HG02870 (cell line): ENCODE results near the gene BTNL8.

Experiments used
- ATAC-seq: cut with Tn5 transposase; IDR thresholded peaks from one replicate; pipeline ENCODE4 v1.9.1; 2021; ENCODE audit warnings: mild to moderate bottlenecking, moderate library complexity; ENCODE audit not compliant: unreplicated experiment

The BTNL8 gene, protein sequence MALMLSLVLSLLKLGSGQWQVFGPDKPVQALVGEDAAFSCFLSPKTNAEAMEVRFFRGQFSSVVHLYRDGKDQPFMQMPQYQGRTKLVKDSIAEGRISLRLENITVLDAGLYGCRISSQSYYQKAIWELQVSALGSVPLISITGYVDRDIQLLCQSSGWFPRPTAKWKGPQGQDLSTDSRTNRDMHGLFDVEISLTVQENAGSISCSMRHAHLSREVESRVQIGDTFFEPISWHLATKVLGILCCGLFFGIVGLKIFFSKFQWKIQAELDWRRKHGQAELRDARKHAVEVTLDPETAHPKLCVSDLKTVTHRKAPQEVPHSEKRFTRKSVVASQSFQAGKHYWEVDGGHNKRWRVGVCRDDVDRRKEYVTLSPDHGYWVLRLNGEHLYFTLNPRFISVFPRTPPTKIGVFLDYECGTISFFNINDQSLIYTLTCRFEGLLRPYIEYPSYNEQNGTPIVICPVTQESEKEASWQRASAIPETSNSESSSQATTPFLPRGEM

DNA sequence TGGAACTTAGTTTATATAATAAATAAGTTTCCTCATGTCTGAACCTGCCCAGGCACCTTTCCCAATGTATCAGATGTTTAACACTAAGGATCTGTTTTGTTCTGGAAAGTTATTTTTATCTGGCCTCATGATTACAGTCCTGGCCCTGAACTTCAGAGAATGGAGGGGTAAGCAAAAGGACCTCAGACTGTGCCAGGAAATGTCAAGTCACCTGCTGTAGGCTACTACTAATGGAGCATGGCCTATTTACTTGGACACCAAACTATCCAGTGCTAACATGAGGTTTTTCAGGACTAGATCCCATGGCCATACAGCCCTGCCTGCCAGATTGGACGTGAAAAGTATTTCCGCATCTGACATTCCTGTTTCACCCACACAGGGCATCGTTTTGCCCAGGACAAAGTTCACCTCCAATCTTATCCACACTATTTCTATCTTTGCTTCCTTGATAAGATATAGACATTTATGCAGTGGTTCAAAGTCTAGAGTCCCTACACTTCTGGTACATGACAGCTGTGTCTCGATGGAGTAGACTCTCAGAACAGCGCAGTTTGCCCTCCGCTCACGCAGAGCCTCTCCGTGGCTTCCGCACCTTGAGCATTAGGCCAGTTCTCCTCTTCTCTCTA, at the start of gene BTNL8:
BTNL8 (plus strand) TSS at position 539 of the 626 bp plus-strand sequence. CDS start 152 bp downstream, outside the sequence.
- no peak for ATAC-seq

DNA sequence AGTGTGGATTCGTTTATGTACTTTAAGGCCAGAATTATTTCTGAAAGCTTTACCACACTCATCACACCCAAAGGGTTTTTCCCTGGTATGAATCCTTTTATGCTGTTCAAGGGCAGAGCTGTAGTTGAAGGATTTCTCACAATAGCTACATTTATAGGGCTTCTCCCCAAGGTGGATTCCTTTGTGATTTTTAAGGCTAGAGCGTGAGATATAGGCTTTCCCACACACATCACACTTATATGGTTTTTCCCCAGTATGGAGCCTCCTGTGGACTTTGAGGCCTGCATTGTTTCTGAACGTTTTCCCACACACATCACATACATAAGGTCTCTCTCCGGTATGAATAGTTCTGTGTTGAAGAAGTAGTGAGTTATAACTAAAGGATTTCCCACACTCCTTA, 49.1 kb upstream of the BTNL8 start:
- ATAC-seq, result no peak

DNA sequence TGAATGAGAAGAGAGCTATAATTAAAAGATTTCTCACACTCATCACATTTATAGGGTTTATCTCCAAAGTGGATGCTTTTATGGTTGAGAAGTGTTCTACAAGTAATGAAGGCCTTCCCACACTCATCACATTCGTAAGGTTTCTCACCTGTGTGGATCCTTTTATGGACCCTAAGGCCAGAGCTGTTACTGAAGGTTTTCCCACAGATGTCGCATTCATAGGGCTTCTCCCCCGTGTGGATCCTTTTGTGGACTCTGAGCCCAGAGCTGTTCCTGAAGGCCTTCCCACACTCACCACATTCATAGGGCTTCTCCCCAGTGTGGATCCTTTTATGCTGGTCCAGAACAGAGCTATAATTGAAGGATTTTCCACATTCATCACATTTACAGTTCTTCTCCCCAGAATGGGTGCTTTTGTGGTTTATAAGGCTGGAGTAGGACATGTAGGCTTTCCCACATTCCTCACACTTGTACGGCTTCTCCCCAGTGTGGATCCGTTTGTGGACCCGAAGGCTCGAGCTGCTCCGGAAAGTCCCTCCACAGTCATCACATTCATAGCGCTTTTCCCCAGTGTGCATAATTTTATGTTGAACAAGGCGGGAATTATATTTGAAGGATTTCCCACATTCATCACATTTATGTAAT, 48.4 kb upstream of the BTNL8 start:
- ATAC-seq, result no peak

DNA sequence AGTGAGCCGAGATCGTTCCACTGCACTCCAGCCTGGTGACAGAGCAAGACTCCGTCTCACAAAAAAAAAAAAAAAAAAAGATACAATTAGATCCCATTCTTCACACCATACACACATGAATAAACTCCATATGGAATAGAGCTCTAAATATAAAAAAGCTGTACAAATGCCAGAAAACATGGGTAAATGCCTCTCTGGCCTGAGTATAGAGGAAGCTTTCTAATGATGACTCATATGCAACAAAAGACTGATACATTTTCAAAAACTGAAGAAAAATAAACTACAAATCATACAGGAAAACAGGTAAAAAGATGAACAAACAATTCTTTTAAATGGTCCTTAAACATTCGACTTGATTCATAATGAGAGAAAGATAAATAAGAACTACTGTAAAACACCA, 46.5 kb upstream of the BTNL8 start:
- no peak for ATAC-seq

DNA sequence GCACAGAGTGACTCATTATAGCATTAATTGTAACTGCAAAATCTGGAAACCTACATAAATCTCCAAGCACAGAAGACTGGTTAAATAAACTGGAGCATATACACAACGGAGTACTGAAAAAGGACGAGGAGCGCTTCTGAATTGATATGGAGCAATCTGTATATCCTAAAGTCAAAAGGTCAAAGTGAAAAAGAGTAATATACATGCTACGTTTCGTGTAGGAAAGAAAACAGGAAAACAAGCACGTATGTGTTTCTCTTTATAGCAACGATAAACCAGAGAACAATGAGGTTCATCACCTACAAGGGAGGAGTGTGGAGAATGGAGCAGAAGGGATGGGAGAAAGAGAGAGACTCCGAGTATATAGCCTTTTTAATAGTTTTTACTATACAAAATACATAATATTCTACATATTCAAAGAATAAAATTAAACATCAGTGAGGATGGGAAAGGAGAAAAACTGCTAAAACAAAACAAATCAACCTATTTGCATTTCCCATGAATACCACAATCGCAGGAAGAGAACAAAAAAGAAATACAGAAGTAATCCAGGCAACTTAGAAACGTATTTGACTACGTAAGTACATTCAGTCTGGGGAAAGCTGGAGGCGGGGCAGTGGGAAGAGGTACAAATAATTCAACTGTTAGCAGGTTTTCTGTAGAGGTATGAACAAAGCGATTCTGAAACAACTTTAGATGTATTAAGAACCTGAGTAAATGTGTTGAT, 45.7 kb upstream of the BTNL8 start:
- no peak for ATAC-seq

DNA sequence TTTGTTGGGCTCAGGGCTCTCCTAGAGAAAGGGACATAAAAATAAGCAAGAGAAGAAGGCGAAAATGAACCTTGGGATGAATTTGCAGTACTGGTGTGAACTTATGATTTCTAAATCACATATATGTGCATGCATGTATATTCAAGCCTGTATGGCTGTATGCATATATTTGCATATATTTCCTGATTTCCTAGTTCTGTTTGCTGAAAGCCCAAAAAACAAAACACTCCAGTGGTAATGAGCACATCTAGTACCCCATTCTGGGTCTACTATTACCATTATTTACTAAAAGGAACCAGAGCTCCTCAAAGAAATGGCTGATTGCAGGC, 45.1 kb upstream of the BTNL8 start:
- no peak for ATAC-seq

DNA sequence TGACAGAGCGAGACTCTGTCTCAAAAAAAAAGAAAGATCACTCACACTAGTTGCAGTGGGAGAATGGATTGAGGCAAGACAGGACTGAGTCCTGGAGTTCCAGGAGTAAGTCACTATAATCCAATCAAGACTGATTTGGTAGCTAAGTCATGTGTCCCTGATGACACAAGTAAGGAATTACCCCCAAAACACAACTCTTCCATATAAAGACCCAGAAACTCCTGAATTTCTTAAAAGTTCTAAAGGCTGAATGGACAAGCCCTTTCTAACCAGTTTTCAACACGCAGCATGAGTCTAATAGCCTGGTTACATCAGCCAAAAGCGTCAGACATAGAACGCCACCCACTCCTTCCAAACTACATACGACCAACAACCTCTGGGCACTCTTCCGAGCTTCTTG, 40.4 kb upstream of the BTNL8 start:
- no peak for ATAC-seq

DNA sequence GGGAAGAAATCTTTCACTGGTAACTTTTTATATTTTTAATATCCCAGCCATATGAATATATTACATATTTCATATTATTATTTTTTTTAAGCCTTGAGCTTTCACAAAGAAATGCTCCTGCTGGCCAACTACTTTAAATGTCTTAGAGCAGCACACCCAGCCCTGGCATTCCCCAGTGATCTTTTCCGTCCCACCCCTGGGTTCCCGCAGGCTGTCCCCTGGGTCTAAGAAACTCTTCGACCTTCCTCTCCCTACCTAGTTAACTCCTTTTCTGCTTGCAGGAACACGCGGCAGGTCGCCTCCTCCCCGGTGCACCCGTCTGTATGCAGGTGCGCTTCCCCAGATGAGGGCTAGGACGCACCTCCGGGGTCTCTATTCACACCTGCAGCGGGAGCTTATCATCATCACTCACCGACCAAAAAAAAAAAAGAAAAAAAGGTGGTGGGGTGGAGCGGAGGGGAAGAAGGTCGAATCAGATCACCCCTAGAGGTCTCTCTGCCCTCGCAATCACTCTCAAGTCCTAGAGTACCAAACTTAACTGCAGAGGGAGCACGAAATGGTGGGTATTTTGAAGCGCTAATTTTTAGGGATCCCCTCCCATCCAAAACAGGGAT, 38.6 kb upstream of the BTNL8 start:
- peak; percentile 46 for ATAC-seq

DNA sequence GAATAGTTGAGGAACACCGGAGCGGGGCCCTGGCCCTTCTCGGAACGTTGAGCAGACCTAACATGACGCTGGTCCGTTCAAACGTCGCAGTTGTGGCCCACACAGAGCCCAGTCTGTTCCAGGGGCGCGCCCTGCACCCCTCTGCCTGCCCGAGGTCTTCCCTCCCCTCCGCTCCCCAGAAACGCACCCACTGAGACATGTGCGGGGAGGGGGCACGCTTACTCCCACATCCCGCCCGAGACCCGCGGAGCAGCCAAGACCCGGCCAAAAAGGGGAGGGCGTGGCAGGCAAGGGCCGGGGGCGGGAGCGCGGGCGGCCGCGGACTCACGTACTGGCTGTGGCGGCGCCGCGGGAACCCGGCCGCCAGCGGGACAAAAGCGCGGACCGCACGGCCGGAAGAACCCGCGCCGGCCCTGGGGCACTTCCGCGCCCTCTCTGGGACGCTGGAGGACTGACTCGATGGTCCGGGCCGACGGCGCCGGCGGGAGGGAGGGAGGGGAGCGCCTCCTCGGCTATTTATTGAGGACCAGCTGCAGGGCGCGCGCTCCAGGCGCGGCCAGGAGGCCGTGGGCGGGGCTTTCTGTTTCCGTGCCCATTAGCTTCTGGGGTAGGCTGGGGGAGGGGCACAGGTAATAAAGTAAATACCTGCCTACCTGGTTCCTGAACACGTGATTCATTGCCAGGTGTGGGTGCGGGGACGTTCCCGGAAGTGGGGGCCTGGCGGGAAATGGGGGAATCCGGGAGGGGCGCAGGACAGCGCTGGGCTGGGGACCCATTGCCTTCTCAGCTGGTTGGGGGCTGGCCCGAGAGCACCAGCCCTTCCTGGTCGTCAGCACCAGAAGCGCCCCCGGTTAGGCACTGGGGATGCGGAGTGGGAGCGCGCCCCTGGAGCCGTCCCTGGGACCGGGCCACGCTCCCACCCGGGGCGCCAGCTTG, 37.8 kb upstream of the BTNL8 start, which contains the start of gene ZFP62:
ZFP62 (minus strand) TSS at position 390 of the 936 bp plus-strand sequence; CDS start at position 333, 57 bp downstream.
- ATAC-seq, result peak; percentile 78

DNA sequence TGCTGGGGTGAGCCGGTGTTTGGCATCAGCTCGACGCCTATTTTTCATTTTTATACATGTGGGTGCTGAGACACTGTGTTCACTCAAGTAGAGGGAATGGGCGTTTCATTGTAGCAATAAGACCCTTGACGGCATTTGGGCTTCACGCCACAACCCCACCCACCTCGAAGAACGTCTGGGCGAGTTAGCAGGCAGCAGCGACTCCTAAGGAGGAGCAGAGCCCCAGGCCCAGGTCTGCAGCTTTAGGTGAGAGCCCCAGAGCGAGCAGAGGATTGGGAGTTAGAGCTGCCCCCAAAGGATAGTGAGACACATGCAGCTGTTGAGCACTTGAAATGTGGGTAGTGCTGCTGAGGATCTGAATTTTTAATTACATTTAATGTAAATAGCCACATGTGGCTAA, 36.3 kb upstream of the BTNL8 start:
- no peak for ATAC-seq

DNA sequence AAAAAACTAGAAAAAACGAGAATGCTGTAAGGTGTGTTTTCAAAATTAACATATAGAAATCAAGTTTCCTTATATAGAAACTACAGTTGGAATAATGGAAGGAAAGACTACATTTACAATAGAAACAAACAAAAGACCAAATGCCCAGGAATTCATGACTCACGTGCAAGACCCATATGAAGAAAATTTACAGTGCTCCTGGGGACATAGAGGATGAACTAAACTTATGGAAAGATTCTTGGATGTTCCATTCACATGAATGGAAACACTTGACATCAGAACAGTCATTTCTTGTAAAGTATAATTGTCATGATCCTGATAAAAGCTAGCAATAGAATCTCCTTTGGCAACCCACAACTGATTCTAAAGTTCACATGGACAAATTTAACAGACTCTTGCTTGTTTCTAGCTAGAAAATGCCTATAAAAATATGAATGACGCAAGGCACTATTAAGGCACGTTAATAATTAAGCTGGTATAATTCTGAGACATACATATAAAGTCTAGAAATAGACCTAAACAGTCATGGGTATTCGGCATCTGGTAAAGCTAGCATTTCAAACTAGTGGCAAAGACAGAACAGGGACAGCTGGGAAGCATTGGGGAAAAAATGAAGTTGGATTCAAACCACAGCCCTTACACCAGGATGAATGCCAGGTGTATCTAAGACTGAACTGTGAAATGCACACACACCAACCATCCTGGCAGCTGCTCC, 32.8 kb upstream of the BTNL8 start:
- ATAC-seq, result no peak

DNA sequence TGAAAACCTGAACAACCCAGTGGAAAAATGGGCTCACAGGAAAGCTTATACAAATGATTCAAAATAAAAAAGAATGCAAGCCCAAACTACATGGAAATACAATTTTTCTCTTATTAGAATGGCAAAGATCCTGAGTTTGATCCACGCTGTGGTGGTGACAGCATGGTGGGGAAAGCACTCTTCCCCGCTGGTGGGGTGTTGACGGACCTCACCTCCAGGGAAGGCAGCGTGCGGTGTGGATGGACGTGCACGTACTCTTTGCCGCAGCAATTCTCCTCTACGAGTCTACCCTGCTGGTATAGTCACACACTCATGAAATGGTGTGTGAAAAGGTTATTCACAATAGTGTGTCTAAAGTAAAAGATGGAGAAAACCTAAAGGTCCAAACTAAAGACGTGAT, 32.0 kb upstream of the BTNL8 start:
- no peak for ATAC-seq

DNA sequence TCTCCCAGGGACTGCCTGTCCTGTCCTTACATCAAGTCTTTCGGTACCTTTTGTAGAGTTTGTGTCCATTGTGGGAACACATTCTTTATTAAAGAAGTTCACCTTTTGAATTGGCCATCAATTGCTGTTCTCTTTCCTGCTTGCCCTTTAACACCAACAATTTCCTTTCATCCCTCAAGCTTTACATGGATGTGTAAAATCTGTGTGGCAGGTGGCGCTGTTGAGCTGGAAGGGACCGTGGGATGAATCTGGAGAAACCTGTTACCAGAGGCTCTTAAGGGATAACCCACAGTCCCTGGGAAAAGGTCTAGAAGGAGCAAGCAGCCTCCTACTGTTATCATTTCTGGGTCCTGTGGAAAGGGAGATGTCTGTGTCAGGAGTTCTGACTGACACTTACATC, 30.0 kb upstream of the BTNL8 start:
- no peak for ATAC-seq

DNA sequence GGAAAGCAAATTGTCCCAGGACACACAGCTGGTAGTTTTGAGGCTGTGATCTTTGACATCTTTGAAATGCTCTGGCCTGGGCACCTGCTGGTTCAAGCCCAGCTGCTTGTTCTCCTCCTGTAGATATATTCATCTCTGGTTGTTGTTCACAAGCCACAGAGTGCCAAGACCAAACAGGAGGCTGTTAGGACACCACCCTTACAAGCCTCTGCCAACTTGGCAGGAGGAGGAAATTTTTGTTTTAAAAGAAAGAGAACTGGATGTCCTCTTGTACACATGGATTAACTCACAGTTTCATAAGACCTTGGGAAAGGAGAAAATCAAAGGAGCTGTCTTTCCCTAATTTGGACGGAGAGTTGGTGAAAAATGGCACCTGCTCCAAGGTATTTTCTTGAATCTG, 29.4 kb upstream of the BTNL8 start:
- no peak for ATAC-seq

DNA sequence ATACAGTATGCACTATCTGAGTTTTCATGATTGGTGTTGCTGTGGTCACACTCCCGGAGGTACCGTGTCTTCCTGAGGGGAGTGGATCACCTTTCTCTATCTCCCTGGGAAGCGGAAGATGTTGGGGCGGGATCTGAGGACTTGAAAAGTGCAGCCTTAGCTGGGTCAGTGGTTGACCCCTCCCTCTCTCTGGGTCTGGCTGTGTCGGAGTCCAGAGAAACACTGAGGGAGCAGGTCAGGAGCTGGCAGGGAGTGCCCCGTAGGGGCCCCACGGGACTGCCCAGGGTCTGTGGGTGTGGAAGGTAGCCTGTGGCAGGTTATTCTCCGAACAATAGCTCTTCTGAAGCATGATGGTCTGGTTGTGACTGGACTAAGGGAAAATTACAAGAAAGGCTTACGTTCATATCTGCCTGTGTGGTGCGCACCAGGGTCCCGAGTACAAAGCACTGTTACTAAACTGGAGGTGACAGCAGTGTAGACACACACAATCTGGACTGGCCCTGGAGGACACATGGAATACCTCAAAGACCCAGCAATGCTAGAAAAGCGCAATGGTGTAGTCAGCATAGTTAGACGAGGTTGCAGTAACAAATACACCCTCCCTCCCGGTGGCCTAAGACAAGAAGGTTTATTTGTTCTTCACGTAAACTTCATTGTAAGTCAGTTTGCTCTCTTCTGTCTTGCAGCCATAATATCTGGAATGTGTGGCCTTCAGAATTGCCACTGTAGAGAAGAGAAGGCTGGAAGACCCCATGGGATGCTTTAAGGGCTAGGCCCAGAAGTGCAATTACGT, 28.5 kb upstream of the BTNL8 start:
- no peak for ATAC-seq

DNA sequence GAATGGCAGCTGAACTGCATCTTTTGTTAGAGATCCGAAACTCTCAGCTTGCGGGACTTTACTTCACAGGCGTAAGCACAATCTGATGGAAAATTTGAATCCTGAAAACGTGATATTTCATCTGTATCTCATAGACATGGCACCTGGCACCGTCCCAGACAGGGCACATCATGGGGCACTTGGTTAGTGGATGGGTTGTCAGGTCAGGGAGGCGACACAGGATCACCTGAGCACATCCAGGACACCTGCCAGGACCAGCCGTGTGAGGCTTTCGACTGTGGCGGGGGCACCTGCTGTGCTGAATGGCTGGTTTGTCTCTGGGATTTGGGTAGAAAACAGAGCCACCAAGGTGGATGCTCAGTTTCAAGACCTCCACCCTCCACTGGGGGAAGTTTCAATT, 26.5 kb upstream of the BTNL8 start:
- no peak for ATAC-seq

DNA sequence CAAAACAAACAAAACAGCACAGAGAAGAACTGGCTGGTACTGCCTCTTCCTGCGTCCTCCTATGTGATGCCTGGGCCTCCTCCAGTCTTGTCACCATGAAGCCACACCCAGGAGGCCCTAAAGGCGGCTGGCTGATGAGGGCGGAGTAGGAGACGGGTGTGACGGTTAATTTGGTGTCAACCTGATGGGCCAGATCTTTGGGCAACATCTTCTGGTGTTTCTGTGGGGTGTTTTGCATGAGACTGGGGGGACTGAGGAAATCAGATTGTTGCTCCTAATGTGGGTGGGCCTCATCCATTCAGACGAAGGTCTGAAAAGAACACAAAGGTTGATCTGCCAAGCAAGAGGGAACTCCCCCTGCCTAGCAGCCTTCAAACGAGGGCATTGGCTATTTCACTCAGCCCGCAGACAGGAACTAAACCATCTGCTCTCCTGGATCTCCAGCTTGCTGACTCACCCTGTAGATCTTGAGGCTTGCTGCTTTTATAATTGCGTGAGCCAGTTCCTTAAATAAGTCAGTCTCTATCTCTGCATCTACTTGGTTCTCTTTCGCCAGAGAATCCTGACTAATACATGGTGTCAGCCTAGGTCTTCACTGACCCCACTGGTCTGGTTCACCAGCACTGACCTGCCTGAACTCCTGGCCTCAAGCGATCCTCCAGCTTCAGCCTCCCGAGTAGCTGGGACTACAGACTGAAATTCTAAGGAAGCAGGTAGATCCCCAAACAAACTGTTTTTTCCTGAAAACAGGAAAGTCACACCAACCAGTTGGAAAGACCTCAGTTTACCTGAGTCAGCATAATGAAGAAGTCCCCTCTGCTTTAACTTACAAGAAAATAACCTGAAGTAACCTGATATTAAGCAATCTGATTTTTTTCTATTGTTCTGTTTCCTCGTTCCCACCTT, 25.1 kb upstream of the BTNL8 start:
- peak; percentile 80 for ATAC-seq
